Cardiac muscle cell (in vitro differentiated cells and primary cell): Measurements from ENCODE around the gene ANKRD6. TPM values are rescaled to one million over a fixed set of nuclear protein-coding genes. Genes with fewer than 3 reads are reported as not detected.
A peak's percentile ranks its signal among the peaks of the same experiment; 100 is the strongest.

Experiments used
- DNase-seq, 2 donors: peaks; one replicate each; pipeline versions ENCODE4 v3.0.0 to v3.0.0-alpha.2; 2010 to 2017; ENCODE audit warnings: low read depth in 1 of 2, low spot score in 1 of 2
- H3K27ac ChIP-seq: fragments of 200-600 bp; sonication (generic); 2 replicates; pipeline ENCODE4 v1.5.1; 2016
- H3K27me3 ChIP-seq: fragments of 200-600 bp; sonication (generic); 2 replicates; pipeline ENCODE4 v1.6.0; 2016; ENCODE audit warnings: control low read depth
- H3K36me3 ChIP-seq: fragments of 200-600 bp; sonication (generic); 2 replicates; pipeline ENCODE4 v1.5.1; 2016; ENCODE audit warnings: control low read depth
- H3K4me1 ChIP-seq: fragments of 200-600 bp; sonication (generic); 2 replicates; pipeline ENCODE4 v1.8.1; 2017; ENCODE audit warnings: low read depth, mild to moderate bottlenecking, mixed run types
- H3K4me3 ChIP-seq: fragments of 200-600 bp; sonication (generic); 2 replicates; pipeline ENCODE4 v1.5.1; 2016; ENCODE audit warnings: mild to moderate bottlenecking
- H3K9me3 ChIP-seq: fragments of 200-600 bp; sonication (generic); 2 replicates; pipeline ENCODE4 v1.5.1; 2017; ENCODE audit warnings: low read depth, mild to moderate bottlenecking, control low read depth
- CTCF ChIP-seq: IDR thresholded peaks from 2 replicates; pipeline ENCODE4 v1.5.1; 2012; ENCODE audit warnings: low read depth, mild to moderate bottlenecking, low read length
- polyA plus RNA-seq: library from polyadenylated mRNA; unstranded; fragments of >200 nt; fragmentation: Nextera tagmentation; extraction: Ambion mirVana; gene quantifications from 2 replicates; pipeline ENCODE4 v1.2.1, GENCODE V29; 2016
- total RNA-seq: library from RNA; depleted of rRNA; stranded (reverse); fragments of >200 nt; gene quantifications from 2 replicates; pipeline ENCODE4 v1.2.3, GENCODE V29; 2016

ANKRD6 gene
- total and polyA plus RNA-seq, 2 experiments from 2014 or later = 10.3 to 21.5 TPM

- TF ChIP-seq CTCF = no peak
- Histone ChIP-seq H3K27ac (no peak overlapping the region), H3K27me3 (no peaks in the 10 kb centered on the region), H3K4me3 (no peak overlapping the region), H3K36me3 (no peaks in the 10 kb centered on the region), H3K9me3 (no peaks in the 10 kb centered on the region), H3K4me1 (no peaks in the 10 kb centered on the region)
- peak; percentile 14 to 51 for DNase-seq
These were observed 126.5 kb downstream of the ANKRD6 start for GRCh38 chr6:89559487-89559886.

DNA sequence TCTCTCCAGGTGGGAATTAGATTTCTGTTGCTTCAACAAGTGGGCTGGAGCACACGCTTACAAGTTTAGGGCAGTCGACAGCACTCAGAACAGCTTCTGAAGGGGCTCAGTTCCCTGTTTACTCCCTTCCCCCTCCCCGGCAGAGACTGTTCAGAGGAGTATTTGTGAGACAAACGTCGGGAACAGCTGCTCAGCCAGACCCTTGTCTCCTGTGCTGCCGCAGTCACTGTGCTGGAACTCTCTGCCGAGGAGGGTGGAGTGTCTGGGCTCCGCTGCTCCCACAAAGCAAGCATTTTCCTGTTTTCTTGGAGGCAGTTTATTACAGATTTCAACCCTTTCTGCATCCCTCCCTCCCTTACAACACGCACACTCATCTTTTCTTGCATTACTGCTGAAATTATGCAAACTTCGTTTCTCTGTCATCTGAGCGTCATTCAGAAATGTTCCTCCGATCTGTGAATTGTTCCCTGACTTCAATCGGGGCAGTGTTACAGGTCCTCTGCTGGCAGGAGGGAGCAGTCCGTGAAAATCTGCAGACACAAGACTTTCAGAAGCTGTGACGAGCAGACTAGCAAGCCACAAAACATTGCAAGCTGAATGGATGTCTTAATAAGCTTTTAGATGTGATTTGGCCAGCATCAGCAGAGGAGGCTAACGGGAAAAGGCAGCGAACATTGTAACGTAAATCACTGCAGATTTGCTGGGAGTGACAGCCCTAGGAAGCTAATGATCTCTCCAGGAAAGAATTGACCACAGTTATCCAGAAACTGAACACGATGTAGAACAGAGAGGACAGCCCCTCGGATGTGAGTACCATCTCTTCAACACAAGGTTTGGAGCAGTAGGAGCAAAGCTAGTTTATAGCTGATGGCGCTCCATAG, 129.4 kb downstream of the ANKRD6 start:
- no peaks in the 10 kb centered on the region for H3K27me3 ChIP-seq
- no peaks in the 10 kb centered on the region for H3K9me3 ChIP-seq
- no peaks in the 10 kb centered on the region for H3K36me3 ChIP-seq
- peak in 1 of 2 donors; percentile 4 for DNase-seq
- peaks cover 8% of the 10 kb centered on the region for H3K4me1 ChIP-seq
- H3K4me3 ChIP-seq = no peak overlapping the region
- H3K27ac ChIP-seq = no peak overlapping the region
- TF ChIP-seq CTCF = no peak

- Histone ChIP-seq H3K4me1 (peaks cover 8% of the 10 kb centered on the region), H3K9me3 (no peaks in the 10 kb centered on the region), H3K4me3 (no peak overlapping the region), H3K27me3 (no peaks in the 10 kb centered on the region), H3K36me3 (no peaks in the 10 kb centered on the region), H3K27ac (no peak overlapping the region)
- TF ChIP-seq CTCF = no peak
- DNase-seq = no peak
These were observed 130.9 kb downstream of the ANKRD6 start for GRCh38 chr6:89563866-89564265.

DNA sequence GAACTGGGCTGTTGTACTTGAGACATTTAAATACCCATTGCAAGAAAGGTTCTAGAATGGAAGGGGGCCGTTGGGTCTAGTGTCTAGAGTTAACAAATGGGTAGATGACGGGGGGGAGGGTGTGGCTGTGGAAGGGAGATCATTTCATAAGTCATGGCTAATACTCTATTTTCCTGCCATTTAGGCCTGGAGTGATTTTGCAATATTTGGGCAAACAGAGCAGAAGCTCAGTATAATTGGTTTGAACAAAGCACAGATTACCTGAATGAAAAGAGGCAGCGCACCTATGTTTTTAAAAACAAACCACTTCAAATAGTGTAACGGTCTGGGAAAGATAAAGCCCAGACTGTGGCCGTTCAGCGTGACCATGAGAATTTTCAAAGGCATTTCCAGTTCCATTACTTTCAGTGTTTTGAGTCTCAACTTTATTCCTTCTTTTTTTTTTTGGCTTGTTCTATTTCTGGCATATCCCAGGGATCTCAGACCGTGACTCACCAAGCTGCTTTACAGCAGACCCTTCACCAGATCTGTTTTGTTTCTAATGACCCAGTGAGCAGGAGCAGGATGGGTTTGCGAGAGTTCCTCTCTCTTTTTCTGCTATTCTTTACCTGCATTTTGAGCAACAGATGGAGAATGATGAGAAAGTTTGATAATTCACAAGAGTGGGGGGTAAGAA, 131.9 kb downstream of the ANKRD6 start:
- H3K4me3 ChIP-seq = no peak overlapping the region
- no peak overlapping the region for H3K27ac ChIP-seq

More for the DNA sequence above, 131.9 kb downstream of the ANKRD6 start:
- Histone ChIP-seq H3K9me3 (no peaks in the 10 kb centered on the region), H3K27me3 (no peaks in the 10 kb centered on the region), H3K4me1 (peaks cover 8% of the 10 kb centered on the region), H3K36me3 (no peaks in the 10 kb centered on the region)
- TF ChIP-seq CTCF = no peak
- DNase-seq = peak; percentile 7 to 34
